Vagina (tissue), 2 donors: Measurements from ENCODE around the gene NMBR.

Experiments used
- CTCF ChIP-seq, 3 experiments: fragments of 450-650 bp in 2 of 3; fragments of 200-600 bp in 1 of 3; sonication (generic) in 1 of 3; IDR thresholded peaks; one replicate each; pipeline ENCODE4 v1.5.1; 2017 to 2019; ENCODE audit warnings: antibody characterized with exemption in 3 of 3, mild to moderate bottlenecking in 2 of 3, moderate library complexity in 2 of 3
- POLR2AphosphoS5 ChIP-seq, 2 donors: sonication (generic); formaldehyde crosslinking; IDR thresholded peaks; one replicate each; pipeline ENCODE4 v1.9.0; 2017; ENCODE audit warnings: antibody characterized with exemption in 2 of 2, mild to moderate bottlenecking in 2 of 2, low read depth in 1 of 2; ENCODE audit not compliant: insufficient read depth in 1 of 2

- TF ChIP-seq CTCF (IDR thresholded peaks at IDR 0.05) (no peak), POLR2AphosphoS5 (IDR thresholded peaks at IDR 0.05; ENCODE audit: insufficient read depth in 1 of 2, low read depth in 1 of 2) (no peak)
Observed at GRCh38 chr6:142162780-142163179, 15.9 kb upstream of the NMBR start.
